Omental fat pad (tissue), 4 donors: ENCODE measurements around the gene MYCBPAP. TPM values are rescaled to one million over a fixed set of nuclear protein-coding genes. Genes with fewer than 3 reads are reported as not detected.

Experiments used
- ATAC-seq: fragments of 150-250 bp; one replicate; pipeline ENCODE4 v1.9.1; 2016; ENCODE audit warnings: mild to moderate bottlenecking, moderate library complexity; ENCODE audit not compliant: low FRiP score
- DNase-seq: peaks from one replicate; pipeline ENCODE4 v3.0.0-alpha.2; 2019; ENCODE audit warnings: low spot score
- CTCF ChIP-seq, 3 donors: fragments of 450-650 bp; IDR thresholded peaks; one replicate each; pipeline ENCODE4 v1.5.1; 2016 to 2017; ENCODE audit warnings: antibody characterized with exemption in 3 of 3, mild to moderate bottlenecking in 3 of 3, moderate library complexity in 2 of 3
- total RNA-seq, 4 donors: library from RNA; depleted of rRNA; stranded (reverse); fragments of >200 nt; gene quantifications; one replicate each; pipeline ENCODE4 v1.1.0, GENCODE V29; 2016

The MYCBPAP gene
- total RNA-seq, 4 donors from 2014 or later: 0.36 to 1.9 (median 1.0) TPM; not detected in 1

DNA sequence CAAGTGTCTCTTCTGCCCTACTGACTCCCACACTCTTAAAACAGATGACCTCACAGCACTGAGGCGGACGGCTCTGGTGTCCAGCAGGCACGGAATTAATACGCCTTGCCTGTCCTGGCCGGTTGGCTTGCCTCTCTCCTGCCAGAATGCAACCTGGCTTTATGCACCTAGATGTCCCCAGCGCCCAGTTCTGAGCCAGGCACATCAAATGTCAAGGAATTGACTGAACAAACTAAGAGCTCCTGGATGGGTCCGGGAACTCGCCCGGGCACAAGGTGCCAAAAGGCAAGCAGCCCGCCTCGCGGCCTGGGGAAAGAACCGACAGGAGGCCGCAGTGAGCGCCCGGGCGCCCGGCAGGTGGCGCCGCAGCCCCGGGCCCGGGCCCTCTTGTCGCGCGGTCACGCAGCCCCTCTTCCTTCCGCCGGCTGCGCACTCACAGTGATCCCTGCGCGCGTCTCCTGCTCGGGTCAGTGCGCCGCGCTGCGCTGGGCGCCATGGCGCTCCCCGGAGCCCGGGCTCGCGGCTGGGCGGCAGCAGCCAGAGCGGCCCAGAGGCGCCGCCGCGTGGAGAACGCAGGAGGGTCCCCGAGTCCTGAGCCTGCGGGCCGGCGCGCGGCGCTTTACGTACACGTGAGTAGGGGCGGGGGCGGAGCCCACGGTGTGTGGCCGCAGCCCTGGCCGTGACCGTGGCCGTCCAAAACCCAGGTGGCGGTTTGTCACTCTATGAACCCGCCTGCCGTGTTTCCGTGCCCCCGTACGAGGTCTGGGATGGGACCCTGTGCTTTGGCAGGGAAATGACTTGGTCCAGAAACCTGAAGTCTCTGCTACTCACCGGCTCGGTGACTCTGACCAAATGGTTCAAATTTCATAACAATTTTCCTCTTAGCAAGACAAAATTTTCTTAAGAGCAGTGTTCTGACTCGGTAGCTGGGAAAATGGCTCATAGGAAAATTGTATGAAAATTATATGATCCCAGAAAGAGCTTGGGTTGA lies 29.6 kb upstream of the MYCBPAP start, which contains the start of gene RSAD1:
Gene RSAD1 (plus strand): TSS at position 470 of the 991 bp plus-strand sequence. CDS start 25 bp downstream, at position 495.
- peak in 2 of 3 donors; percentile 36 to 50 for TF ChIP-seq CTCF (IDR thresholded peaks at IDR 0.05)
- ATAC-seq (peak; percentile 79), DNase-seq (peak; percentile 43)

GRCh38 chr17:50479522-50480141 lies 28.6 kb upstream of the MYCBPAP start:
- TF ChIP-seq CTCF (IDR thresholded peaks at IDR 0.05): no peak
- no peak for ATAC-seq
- no peak for DNase-seq

GRCh38 chr17:50480142-50480764 lies 28.0 kb upstream of the MYCBPAP start:
- no peak for TF ChIP-seq CTCF (IDR thresholded peaks at IDR 0.05)
- ATAC-seq (no peak), DNase-seq (no peak)

DNA sequence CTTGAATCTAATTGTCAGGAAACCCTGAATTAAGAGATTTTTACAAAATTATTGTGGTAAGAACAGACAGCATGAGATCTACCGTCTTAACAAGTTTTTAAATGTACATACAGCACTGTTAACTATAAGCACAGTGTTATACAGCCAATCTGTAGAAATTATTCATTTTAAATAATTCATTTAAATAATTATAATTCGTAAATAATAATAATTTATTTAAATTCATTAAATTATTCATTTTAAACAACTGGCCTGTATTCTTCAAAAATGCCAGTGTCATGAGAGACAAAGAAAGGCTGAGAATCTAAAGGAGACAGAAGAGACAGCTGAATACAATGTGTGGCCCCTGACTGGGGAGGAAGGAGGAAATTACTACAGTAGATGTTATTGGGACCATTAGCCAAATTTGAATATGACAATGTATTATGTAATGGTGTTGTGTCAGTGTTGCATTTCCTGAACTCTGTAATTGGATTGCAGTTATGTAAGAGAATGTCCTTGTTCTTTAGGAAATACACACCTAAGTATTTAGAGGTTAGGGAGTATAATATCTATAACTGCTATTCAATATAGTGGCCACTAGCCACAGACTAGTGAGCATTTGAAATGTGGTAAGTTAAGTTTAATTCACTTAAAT lies 27.3 kb upstream of the MYCBPAP start:
- TF ChIP-seq CTCF (IDR thresholded peaks at IDR 0.05): no peak
- ATAC-seq (no peak), DNase-seq (no peak)

DNA sequence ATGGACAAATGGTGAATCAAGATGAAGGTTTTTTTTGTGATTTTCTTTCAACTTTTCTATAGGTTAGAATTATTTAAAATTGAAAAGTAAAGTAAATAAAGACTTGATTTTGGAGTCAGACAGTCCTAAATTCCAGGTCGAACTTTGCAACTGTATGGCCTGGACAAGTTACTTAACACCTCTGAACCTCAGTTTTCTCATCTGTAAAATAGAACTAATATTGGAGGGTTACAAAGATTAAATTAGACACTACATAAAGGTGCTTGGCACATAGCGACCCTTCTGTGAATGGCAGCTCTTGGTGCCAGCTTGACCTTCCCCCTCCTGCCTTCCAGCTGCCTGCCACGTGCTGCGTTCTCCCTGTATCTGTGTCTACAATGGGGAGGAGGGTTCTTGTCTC lies 26.6 kb upstream of the MYCBPAP start:
- ATAC-seq (no peak), DNase-seq (no peak)
- TF ChIP-seq CTCF (IDR thresholded peaks at IDR 0.05): no peak

- no peak for DNase-seq
- TF ChIP-seq CTCF (IDR thresholded peaks at IDR 0.05): no peak
- ATAC-seq: no peak
Measured at GRCh38 chr17:50482110-50482509, 26.1 kb upstream of the MYCBPAP start.
